Measurements from ENCODE around the gene GORASP1. TPM values are rescaled to one million over a fixed set of nuclear protein-coding genes. Genes with fewer than 3 reads are reported as not detected.

Gene GORASP1
- total RNA-seq, 1 donor from 2014 or later: 45.6 TPM

DNA sequence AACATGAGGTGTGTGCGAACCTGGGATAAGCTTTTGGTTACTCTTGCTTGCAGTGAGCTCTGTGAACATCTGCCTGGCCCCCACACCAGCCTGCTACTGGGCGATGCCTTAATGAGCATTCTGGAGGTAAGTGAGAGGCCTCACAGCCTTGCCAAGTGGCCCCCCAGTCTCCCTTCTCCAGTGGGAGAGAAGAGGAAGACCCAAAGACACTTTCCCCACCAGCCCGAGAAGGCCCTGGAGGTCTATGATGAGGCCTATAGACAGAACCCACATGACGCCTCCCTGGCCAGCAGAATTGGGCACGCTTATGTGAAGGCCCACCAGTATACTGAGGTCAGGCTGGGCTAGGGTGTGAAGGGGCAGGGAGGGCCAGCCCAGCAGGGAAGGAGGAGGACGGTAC lies 22.6 kb upstream of the GORASP1 start:
- Histone ChIP-seq H3K4me2 (ENCODE audit: low read length) (no peak overlapping the region), H4K20me1 (ENCODE audit: insufficient read depth, low read length) (no peaks in the 10 kb centered on the region), H3K36me3 (ENCODE audit: insufficient read depth, low read length) (no peaks in the 10 kb centered on the region), H3K4me3 (ENCODE audit: insufficient read depth, low read depth, low read length) (no peak overlapping the region), H2AFZ (ENCODE audit: low read depth, low read length) (no peak overlapping the region), H3K27ac (ENCODE audit: low read depth, low read length) (no peak overlapping the region), H3K4me1 (ENCODE audit: insufficient read depth, low read length) (peaks cover 6% of the 10 kb centered on the region), H3K27me3 (ENCODE audit: insufficient read depth, low read length) (no peaks in the 10 kb centered on the region), H3K9me3 (ENCODE audit: insufficient read depth, low read depth, low read length) (no peaks in the 10 kb centered on the region), H3K79me2 (ENCODE audit: insufficient read depth, low read length) (no peaks in the 10 kb centered on the region), H3K9ac (ENCODE audit: low read length) (no peak overlapping the region)
- Mint-ChIP-seq H3K27ac (ENCODE audit: unreplicated experiment) (no peak overlapping the region), H3K4me3 (ENCODE audit: unreplicated experiment) (no peak overlapping the region), H3K36me3 (ENCODE audit: low read depth, unreplicated experiment) (peaks cover 14% of the 10 kb centered on the region), H3K4me1 (ENCODE audit: low read depth, unreplicated experiment) (peaks cover 5% of the 10 kb centered on the region), H3K9me3 (ENCODE audit: unreplicated experiment) (no peaks in the 10 kb centered on the region), H3K27me3 (ENCODE audit: low read depth, unreplicated experiment) (peaks cover 17% of the 10 kb centered on the region)
- TF ChIP-seq EZH2 (IDR thresholded peaks at IDR 0.05; ENCODE audit: insufficient read depth, low read length): no peak
- TF ChIP-seq, protein P1, sequence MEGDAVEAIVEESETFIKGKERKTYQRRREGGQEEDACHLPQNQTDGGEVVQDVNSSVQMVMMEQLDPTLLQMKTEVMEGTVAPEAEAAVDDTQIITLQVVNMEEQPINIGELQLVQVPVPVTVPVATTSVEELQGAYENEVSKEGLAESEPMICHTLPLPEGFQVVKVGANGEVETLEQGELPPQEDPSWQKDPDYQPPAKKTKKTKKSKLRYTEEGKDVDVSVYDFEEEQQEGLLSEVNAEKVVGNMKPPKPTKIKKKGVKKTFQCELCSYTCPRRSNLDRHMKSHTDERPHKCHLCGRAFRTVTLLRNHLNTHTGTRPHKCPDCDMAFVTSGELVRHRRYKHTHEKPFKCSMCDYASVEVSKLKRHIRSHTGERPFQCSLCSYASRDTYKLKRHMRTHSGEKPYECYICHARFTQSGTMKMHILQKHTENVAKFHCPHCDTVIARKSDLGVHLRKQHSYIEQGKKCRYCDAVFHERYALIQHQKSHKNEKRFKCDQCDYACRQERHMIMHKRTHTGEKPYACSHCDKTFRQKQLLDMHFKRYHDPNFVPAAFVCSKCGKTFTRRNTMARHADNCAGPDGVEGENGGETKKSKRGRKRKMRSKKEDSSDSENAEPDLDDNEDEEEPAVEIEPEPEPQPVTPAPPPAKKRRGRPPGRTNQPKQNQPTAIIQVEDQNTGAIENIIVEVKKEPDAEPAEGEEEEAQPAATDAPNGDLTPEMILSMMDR (IDR thresholded peaks at IDR 0.05; ENCODE audit: insufficient read depth, low read depth, low read length): no peak
- DNase-seq (ENCODE audit: low read depth) (no peak), FAIRE-seq (no peak)

DNA sequence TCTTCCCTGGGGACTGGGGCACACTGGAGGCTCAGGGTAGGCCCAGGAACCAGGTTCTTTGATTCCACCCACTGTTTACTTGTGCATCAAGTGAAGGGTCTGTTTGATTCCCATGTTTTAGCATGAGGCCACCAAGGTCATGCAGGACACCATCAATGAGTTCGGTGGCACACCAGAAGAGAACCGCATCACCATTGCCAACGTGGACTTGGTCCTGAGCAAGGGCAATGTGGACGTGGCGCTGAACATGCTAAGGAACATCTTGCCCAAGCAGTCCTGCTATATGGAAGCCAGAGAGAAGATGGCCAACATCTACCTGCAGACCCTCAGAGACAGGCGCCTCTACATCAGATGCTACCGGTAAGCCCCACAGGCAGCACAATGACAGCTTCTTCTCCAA lies 21.5 kb upstream of the GORASP1 start:
- Mint-ChIP-seq H3K27me3 (ENCODE audit: low read depth, unreplicated experiment) (peaks cover 14% of the 10 kb centered on the region), H3K36me3 (ENCODE audit: low read depth, unreplicated experiment) (peaks cover 14% of the 10 kb centered on the region), H3K4me3 (ENCODE audit: unreplicated experiment) (no peak overlapping the region), H3K9me3 (ENCODE audit: unreplicated experiment) (no peaks in the 10 kb centered on the region), H3K4me1 (ENCODE audit: low read depth, unreplicated experiment) (peaks cover 5% of the 10 kb centered on the region), H3K27ac (ENCODE audit: unreplicated experiment) (no peak overlapping the region)
- Histone ChIP-seq H3K27me3 (ENCODE audit: insufficient read depth, low read length) (no peaks in the 10 kb centered on the region), H3K79me2 (ENCODE audit: insufficient read depth, low read length) (no peaks in the 10 kb centered on the region), H3K4me1 (ENCODE audit: insufficient read depth, low read length) (peaks cover 6% of the 10 kb centered on the region), H2AFZ (ENCODE audit: low read depth, low read length) (no peak overlapping the region), H3K27ac (ENCODE audit: low read depth, low read length) (no peak overlapping the region), H4K20me1 (ENCODE audit: insufficient read depth, low read length) (no peaks in the 10 kb centered on the region), H3K36me3 (ENCODE audit: insufficient read depth, low read length) (no peaks in the 10 kb centered on the region), H3K4me2 (ENCODE audit: low read length) (no peak overlapping the region), H3K9ac (ENCODE audit: low read length) (no peak overlapping the region), H3K4me3 (ENCODE audit: insufficient read depth, low read depth, low read length) (no peak overlapping the region), H3K9me3 (ENCODE audit: insufficient read depth, low read depth, low read length) (no peaks in the 10 kb centered on the region)
- TF ChIP-seq, protein P1 (IDR thresholded peaks at IDR 0.05; ENCODE audit: insufficient read depth, low read depth, low read length): no peak
- no peak for TF ChIP-seq EZH2 (IDR thresholded peaks at IDR 0.05; ENCODE audit: insufficient read depth, low read length)
- DNase-seq (ENCODE audit: low read depth) (no peak), FAIRE-seq (no peak)

DNA sequence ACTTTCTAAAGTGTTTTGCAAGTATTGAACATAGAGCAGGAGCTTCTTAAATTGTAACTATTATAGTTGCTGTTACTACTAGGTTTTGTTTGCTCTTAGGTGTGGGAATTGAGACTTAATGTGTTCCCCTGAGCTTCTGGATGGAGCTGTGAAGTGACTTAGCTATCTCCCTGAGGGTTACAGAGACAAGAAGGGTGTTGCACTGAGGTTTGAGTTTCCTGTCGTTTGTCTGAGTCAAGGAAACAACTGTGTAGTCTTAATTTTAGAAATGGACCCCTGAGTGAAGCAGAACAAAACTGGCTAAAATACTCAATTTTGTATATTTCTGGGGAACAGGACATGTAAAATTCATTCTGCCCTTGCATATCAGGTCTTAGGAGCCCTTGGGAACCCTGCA lies 20.5 kb upstream of the GORASP1 start:
- H3K9me3 Mint-ChIP-seq (ENCODE audit: unreplicated experiment): no peaks in the 10 kb centered on the region
- peaks cover 7% of the 10 kb centered on the region for H3K36me3 Mint-ChIP-seq (ENCODE audit: low read depth, unreplicated experiment)
- H3K4me3 Mint-ChIP-seq (ENCODE audit: unreplicated experiment): no peak overlapping the region
- DNase-seq (ENCODE audit: low read depth): no peak
- Histone ChIP-seq H3K79me2 (ENCODE audit: insufficient read depth, low read length) (no peaks in the 10 kb centered on the region), H3K4me2 (ENCODE audit: low read length) (no peak overlapping the region), H3K36me3 (ENCODE audit: insufficient read depth, low read length) (no peaks in the 10 kb centered on the region), H3K27me3 (ENCODE audit: insufficient read depth, low read length) (no peaks in the 10 kb centered on the region), H2AFZ (ENCODE audit: low read depth, low read length) (no peak overlapping the region), H3K9me3 (ENCODE audit: insufficient read depth, low read depth, low read length) (no peaks in the 10 kb centered on the region), H3K4me1 (ENCODE audit: insufficient read depth, low read length) (peaks cover 6% of the 10 kb centered on the region), H3K4me3 (ENCODE audit: insufficient read depth, low read depth, low read length) (no peak overlapping the region), H3K9ac (ENCODE audit: low read length) (no peak overlapping the region), H4K20me1 (ENCODE audit: insufficient read depth, low read length) (no peaks in the 10 kb centered on the region), H3K27ac (ENCODE audit: low read depth, low read length) (no peak overlapping the region)
- FAIRE-seq: no peak
- H3K27me3 Mint-ChIP-seq (ENCODE audit: low read depth, unreplicated experiment): peaks cover 10% of the 10 kb centered on the region
- no peak for TF ChIP-seq EZH2 (IDR thresholded peaks at IDR 0.05; ENCODE audit: insufficient read depth, low read length)
- TF ChIP-seq, protein P1 (IDR thresholded peaks at IDR 0.05; ENCODE audit: insufficient read depth, low read depth, low read length): no peak
- H3K27ac Mint-ChIP-seq (ENCODE audit: unreplicated experiment): no peak overlapping the region
- peaks cover 5% of the 10 kb centered on the region for H3K4me1 Mint-ChIP-seq (ENCODE audit: low read depth, unreplicated experiment)

All from astrocyte (in vitro differentiated cells and primary cell).